ENCODE measurements around the gene ARHGAP12.

DNA sequence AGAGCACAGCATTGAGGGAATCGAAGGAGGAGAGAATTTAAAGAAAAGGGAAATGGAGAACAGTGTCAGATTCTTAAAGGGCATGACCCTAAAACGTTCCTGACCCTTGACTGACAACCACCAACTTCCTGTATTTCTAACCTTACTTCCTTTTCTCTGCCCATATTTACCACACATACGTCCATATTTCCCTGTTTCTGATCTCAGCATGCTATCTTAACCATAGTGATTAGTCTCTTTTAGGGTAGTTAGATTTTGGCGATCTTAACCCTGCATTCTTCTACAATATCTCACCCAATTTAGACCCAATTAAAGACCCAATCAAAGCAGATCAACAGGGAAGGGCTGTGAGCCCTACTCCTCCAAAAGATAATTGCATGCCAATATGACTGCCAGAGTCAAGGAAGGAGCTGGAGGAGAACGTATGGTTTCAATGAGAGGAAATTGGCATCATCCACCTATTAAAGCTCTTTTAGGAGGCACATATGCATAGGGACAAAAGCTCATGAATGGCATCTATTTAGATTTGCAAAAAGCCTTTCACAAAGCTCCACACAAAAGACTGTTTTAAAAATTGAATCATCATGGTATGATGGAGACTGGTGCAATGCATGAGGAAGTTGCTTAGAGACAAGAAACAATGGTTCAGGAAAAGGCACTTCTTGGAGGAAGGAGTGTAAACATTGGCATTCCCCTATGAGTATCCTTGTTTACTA, 49.0 kb upstream of the ARHGAP12 start:
- TF ChIP-seq, protein P1, sequence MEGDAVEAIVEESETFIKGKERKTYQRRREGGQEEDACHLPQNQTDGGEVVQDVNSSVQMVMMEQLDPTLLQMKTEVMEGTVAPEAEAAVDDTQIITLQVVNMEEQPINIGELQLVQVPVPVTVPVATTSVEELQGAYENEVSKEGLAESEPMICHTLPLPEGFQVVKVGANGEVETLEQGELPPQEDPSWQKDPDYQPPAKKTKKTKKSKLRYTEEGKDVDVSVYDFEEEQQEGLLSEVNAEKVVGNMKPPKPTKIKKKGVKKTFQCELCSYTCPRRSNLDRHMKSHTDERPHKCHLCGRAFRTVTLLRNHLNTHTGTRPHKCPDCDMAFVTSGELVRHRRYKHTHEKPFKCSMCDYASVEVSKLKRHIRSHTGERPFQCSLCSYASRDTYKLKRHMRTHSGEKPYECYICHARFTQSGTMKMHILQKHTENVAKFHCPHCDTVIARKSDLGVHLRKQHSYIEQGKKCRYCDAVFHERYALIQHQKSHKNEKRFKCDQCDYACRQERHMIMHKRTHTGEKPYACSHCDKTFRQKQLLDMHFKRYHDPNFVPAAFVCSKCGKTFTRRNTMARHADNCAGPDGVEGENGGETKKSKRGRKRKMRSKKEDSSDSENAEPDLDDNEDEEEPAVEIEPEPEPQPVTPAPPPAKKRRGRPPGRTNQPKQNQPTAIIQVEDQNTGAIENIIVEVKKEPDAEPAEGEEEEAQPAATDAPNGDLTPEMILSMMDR (IDR thresholded peaks at IDR 0.05; ENCODE audit: low read length), result no peak
- no peak for TF ChIP-seq EZH2 (IDR thresholded peaks at IDR 0.05; ENCODE audit: borderline replicate concordance, low read length)
